Left ventricle myocardium superior (tissue), 1 donor: Measurements from ENCODE around the gene UBR3. TPM values are rescaled to one million over a fixed set of nuclear protein-coding genes. Genes with fewer than 3 reads are reported as not detected.
"Not testable (repeated sequence)": the region's sequence is repeated elsewhere in the genome, so short reads cannot be mapped to it uniquely, and the experiment has no call there.

Experiments used
- ATAC-seq: fragments of 200-7000 bp; cut with Tn5 transposase; one replicate; pipeline ENCODE4 v1.9.1; 2020; ENCODE audit warnings: mild to moderate bottlenecking, moderate library complexity
- DNase-seq: peaks from one replicate; pipeline ENCODE4 v3.0.0-alpha.2; 2020
- intact Hi-C: fragments of 100-400 bp; cut with micrococcal nuclease; formaldehyde crosslinking; loops from one replicate; pipeline ENCODE4 v1.11.0; 2022
- total RNA-seq: library from RNA; stranded (reverse); fragmentation: NEBNext Ultra II Directional; extraction: Animal tissue kit (Norgen Biotek cat#: 25700); gene quantifications from one replicate; pipeline ENCODE4 v1.2.1, GENCODE V29; 2021
- donor health status: DM: no; HTN: yes; CAD: no; lungs with severe emphysema.

Gene UBR3
- total RNA-seq, 1 donor from 2014 or later = 127 TPM

DNA sequence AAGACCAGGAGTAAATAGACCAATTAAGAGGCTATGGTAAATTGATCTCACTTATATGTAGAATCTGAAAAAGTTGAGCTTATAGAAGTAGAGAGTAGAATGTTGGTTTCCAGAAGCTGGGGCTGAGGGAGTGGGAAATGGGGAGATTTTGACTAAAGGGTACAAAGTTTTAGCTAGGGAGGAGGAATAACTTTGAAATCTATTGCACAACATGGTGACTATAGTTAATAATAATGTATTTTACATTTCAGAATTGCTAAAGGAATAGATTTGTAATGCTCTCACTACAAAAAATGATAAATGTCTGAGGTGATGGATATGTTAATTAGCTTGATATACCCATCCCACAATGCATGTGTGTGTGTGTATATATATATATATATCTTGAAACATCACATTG is 82.1 kb downstream of the UBR3 start:
- intact Hi-C loops = no loop called here
- no peak for DNase-seq
- ATAC-seq = no peak

DNA sequence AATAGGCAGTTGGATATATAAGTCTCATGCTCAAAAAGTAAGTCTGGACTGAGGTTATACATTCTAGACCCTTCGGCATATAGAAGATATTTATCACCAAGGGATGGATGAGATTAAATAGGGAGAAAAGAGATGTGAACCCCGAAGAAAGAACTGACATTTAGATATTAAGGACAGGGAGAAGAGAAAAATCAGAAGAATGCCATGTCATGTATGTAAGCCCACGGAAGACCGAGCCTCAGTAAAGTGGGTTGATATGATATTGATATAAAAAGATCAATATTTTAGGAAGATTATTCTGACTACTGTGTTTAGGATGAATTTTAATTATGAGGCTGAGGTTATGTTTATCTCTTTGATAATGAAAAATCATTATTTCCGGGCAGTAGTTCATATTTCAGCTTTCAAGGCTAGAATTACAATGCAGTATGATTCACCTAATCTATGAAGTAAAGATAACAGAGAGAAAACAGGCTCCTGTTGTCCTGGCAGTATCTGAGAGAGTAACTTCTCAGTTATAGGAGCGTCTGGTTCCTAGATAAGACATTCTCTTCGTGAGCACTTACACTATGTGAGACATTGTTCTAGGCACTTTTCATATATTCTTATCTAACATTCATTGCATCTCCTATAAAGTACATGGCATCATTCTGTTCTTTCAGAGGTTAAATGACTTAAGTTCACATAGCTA is 83.0 kb downstream of the UBR3 start:
- intact Hi-C loops = no loop called here
- DNase-seq = no peak
- no peak for ATAC-seq

DNA sequence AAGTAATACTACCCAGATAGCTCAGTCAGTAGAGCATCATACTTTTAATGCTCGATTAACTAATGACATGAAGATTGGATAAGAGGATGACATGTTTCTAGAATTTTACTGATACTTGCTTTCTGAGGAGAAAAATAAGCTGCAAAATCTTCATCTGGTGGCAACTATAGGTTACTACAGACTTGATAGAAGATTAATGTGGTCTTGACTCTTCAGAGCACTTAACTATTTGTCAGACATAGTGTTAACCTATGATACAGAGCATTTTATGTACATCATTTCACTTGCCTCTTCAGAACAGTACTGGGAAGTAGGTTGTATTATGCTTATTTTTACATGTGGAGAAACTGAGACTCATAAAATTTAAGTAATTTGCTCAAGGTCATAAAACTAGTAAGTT is 83.9 kb downstream of the UBR3 start:
- ATAC-seq (no peak), DNase-seq (no peak)
- intact Hi-C loops = no loop called here

DNA sequence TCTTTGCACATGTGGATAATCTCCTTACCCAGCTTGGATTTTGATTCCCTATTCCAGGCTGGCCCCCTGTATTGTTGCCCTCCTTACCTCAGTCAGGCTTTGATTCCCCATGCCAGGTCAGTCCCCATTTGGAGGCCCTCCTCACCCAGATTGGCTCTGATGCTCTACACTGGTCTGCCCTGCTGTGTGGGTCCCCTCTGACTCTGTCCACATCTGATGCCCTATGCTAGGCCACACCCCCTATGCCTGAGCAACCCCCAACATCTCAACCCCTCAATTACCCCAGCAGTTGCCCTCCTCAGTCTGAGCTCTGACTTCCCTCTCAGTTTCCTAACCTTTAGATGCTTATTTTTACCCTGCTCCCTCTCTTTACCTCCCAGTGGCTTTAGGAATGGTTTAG is 89.4 kb downstream of the UBR3 start:
- no peak for ATAC-seq

DNA sequence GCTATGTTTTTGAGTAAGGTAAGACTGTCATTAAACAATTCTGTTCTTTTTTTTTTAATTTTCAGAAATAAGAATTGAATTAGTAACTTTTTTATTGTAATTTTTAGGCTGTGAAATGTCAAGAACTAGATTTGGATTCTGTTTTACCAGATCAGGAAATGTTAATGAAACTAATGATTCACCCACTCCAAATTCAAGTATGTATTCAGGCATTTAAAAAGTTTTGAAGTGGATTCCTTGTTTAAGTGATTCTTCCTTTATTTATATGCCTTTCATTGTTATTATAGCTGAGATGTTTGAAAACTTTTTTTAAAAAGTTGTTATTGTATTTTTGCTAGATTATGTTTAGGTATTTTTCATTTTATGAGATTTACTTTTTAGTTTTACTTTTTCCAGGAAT is 96.7 kb downstream of the UBR3 start:
- intact Hi-C loops = loop anchor here (10.0 kb wide), 1 partner anchor 99 kb away; the partner anchor contains the start of genes METTL5 and UBR3
- ATAC-seq (no peak), DNase-seq (no peak)

More for the DNA sequence above, 89.4 kb downstream of the UBR3 start:
- intact Hi-C loops = no loop called here
- no peak for DNase-seq

DNA sequence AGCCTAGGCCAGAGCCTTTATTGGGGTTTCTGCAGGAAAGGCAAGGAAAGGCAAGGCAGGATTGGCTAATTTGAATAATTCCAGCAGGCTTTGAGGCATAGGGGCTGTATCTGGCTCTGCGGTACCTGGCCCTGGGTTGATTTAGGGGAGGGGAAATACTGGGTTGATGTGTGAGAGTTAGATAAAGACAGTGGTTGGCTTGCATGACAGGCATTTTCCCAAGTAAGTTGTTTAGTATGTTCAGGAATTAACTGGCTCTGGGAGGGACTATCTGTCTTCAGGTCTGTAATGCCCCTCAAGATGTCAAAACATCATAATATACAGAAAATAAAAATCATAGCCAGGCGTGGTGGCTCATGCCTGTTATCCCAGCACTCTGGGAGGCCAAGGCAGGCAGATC is 98.7 kb downstream of the UBR3 start:
- intact Hi-C loops = loop anchor here (10.0 kb wide), 1 partner anchor 101 kb away; the partner anchor contains the start of genes METTL5 and UBR3
- DNase-seq = no peak
- no peak for ATAC-seq

DNA sequence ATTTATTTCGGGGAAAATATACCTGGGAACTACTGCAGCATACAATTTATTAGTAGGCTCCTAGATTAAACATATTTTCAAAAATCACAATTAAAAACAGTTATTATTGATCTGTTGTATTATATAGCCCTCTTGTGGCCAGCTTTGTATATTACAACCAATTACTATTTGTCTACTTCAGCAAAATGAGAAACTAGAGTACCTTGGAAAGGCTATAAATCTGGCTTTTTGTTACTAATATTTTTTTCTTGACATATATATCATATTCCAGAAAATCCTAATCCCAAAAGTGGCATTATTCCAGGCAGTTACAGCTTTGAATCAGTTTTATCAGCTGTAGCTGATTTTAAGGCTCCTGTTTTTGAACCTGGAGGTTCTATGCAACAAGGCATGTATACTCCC is 101.2 kb downstream of the UBR3 start:
- ATAC-seq (no peak), DNase-seq (no peak)
- intact Hi-C loops = loop anchor here (10.0 kb wide), 1 partner anchor 104 kb away; the partner anchor contains the start of genes METTL5 and UBR3

DNA sequence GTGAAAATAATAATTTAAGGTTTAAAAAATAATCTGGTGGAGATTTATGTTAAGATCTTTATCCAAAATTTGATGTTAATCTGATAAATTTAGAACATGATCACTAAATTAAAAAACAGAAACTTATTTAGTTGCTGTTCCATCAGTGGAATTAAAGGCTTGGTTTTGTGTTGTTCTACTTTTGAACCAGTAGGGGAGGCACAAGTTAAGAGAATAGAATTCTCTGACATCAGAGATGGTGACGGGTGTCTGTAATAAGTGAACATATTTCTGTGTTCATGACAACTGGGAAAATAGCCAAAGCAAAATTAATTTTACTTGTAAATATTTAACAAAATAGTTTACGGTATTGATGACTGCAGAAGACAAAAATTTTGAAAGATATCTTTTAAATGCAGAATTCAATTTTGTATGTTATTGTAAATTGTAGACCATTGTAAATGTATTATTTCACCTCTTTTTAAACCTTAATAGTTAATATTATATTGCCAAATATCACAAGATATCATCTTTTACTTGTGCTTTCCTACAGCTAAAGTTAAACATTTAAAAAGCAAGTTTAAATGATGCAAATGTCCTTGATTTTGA is 106.0 kb downstream of the UBR3 start:
- peak; percentile 55 for ATAC-seq
- intact Hi-C loops = no loop called here
- DNase-seq = no peak

DNA sequence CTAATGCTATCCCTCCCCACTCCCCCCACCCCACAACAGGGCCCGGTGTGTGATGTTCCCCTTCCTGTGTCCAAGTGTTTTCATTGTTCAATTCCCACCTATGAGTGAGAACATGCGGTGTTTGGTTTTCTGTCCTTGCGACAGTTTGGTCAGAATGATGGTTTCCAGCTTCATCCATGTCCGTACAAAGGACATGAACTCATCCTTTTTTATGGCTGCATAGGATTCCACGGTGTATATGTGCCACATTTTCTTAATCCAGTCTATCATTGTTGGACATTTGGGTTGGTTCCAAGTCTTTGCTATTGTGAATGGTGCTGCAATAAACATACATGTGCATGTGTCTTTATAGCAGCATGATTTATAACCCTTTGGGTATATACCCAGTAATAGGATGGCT is 109.4 kb downstream of the UBR3 start:
- ATAC-seq, DNase-seq, intact Hi-C loops: not testable (repeated sequence)

DNA sequence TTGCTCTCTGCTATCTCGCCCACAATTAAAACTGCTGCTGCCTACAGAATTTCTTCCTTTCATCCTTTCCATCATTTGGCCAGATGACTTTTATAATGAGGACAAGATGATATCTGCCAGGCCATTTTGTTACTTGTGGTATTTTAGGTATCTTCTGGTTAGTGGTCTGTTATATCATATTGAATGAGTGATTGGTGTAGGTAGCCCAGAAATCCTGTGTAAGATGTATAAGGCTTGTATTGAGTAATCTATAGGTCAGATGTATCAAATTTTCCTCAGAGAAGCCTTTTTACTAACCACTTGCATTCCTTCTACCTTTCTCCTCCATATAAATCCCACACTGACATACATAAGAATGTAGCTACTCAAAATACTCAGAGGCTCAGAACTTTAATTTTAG is 118.3 kb downstream of the UBR3 start:
- DNase-seq (no peak), ATAC-seq (no peak)
- intact Hi-C loops = no loop called here

DNA sequence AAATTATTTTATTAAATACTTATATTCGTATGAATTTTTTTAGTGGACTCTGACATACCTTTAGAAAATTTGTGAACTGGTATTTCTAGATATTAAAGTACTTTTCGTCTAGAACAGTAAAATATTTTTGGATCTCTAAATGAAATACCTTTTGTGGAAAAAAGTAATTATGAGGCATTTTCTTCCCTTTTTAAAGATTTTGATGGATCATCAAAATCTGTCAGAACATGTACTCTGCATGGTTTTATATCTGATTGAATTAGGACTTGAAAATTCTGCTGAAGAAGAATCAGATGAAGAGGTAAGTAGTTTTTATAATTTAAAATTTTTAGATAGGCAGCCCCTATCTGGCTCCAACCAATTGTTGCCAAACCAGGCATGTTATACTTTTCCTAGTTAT is 118.8 kb downstream of the UBR3 start:
- ATAC-seq (no peak), DNase-seq (no peak)
- intact Hi-C loops = no loop called here

DNA sequence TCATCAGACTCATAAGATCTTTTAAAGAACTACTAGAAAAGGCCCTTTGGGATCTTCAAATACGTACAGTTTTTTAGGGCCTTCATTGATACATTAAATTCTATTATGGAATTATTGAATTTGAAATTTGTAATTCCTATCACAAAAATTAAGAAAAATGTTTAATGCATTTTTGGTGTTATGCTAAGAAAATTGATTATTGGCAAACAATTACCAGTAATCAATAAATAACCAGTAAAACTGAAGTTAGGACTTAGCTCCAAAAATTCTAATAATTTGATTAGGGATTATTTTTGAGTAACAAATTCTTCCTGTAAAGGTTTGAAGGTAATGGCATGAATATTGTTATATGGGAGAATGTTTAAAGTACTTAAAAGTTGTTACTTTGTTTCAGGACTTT is 119.3 kb downstream of the UBR3 start:
- DNase-seq (no peak), ATAC-seq (no peak)
- intact Hi-C loops = no loop called here

DNA sequence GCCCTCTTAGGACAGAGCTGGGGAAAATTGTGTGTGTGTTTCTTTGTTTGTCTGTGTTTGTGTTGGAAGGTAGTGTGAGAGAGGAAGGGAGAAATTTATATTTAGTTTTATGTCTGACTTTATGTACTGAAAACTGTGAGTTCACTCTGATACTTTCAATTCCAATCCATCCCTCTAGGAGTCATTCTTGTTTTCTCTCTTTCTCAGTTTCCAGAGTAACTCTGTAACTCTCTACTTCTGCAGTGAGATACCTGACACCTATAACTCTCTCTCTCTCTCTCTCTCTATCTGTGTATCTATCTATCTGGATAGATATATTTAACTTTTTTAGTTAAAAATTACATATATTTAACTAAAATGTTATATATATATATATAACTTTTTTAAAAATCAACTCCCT is 128.7 kb downstream of the UBR3 start:
- ATAC-seq (no peak), DNase-seq (no peak)
- intact Hi-C loops = no loop called here

DNA sequence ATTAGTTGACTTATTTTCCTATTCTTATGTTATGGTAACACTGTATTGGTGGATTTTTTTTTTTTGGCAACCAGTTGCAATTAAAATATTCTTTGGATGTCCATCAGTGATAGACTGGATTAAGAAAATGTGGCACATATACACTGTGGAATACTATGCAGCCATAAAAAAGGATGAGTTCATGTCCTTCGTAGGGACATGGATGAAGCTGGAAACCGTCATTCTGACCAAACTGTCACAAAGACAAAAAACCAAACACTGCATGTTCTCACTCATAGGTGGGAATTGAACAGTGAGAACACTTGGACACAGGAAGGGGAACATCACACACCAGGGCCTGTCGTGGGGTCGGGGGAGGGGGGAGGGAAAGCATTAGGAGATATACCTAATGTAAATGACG is 130.0 kb downstream of the UBR3 start:
- intact Hi-C loops = not testable (repeated sequence)

DNA sequence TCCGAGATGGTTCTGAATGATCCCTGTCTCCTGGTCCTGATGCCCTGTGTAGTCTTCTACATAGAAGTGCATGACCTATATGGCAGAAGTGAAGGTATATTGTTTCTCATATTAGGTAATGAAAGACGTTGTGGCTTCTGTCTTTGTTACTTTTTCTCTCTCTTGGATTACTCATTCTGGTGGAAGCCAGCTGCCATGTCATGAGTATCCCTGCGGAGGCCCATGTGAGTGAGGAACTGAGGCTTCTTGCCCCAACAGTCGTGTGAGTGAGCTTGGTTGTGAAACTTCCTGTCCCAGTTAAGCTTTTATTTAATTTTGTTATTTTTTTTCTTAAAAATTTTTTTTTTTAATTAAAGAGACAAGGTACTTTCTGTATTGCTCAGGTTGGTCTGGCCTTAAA is 134.7 kb downstream of the UBR3 start:
- intact Hi-C loops = no loop called here
- DNase-seq (no peak), ATAC-seq (no peak)

More for the DNA sequence above, 130.0 kb downstream of the UBR3 start:
- not testable (repeated sequence) for ATAC-seq, DNase-seq

DNA sequence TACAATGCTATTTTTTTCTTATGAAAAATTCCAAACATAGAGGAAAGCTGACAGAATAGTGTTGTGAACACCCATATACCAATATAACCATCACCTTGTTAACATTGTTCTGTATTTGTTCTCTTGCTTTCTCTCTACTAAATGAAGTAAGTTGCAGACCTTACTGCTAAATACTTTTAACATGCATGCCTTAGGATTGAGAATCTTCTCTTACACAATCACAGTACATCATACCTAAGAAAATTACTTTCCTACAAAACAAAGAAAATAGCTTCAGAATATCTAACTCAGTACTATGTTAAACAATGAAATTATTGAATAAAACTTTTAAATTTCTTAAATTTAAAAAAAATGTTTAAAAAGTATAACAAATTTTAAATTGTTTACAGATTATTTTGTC is 136.5 kb downstream of the UBR3 start:
- DNase-seq = no peak
- intact Hi-C loops = no loop called here
- no peak for ATAC-seq

DNA sequence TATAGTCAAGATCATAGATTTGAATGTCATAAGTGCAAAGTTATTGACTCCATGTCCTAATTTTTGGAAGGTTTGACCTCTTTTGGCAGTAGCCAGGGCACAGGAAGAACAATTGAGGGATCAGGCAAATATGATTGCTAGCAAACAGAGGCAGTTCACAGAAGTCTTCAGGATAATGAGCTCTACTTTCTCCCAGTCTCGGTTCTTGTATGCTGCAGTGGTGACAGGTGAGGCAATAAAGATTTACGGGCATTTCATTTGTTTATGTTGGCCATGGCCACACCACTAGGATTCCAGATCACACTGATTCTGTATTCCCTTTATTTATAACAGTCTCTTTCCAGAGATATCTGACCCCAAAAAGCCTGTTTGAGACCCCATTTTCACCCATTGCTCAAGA is 137.5 kb downstream of the UBR3 start:
- no peak for ATAC-seq
- DNase-seq = no peak
- intact Hi-C loops = no loop called here

DNA sequence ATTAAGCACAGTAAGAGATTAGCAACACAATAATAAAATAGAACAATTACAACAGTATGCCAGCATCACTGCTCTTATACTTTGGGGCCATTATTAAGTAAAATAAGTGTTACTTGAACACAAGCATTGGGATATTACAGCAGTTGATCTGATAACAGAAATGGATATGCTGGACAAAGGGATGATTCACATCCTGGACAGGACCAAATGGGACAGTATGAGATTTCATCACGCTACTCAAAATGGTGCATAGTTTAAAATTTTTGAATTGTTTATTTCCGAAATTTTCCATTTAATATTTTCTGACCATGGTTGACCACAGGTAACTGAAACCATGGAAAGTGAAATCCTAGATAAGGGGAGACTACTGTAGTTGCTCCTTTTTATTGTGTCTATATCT is 138.2 kb downstream of the UBR3 start:
- intact Hi-C loops = no loop called here
- no peak for ATAC-seq
- DNase-seq = no peak

DNA sequence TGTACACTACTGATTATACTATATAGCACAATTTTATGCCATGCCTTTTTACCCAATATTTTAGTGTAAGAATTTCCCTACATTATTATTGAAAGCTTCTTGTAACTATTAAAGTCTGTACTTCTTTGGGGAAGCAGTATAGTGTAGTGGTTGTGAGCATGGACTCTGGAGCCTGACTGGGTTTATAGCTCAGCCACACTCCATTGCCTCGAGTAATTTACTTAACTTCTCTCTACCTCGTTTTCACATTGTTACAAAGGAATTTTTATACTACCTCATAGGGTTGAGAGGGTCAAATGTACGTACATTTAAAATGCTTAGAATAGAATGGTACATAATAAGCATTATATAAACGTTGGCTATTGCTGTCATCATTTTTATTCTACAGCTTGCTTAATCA is 139.2 kb downstream of the UBR3 start:
- ATAC-seq (no peak), DNase-seq (no peak)
- intact Hi-C loops = no loop called here

DNA sequence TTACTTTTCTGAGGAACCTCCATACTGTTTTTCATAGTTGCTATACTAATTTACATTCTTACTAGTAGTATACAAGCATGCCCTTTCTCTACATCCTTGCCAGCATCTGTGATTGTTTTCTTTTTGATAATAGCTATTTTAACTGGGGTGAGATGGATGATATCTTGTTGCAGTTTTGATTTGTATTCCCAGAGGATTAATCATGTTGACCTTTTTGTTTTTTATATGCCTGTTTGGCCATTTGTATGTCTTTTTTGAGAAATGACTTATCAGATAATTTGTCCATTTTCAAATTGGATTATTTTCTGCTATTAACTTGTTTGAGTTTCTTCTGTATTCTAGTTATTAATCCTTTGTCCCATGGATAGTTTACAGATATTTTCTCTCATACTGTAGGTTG is 141.5 kb downstream of the UBR3 start:
- intact Hi-C loops = no loop called here
- ATAC-seq (no peak), DNase-seq (no peak)

DNA sequence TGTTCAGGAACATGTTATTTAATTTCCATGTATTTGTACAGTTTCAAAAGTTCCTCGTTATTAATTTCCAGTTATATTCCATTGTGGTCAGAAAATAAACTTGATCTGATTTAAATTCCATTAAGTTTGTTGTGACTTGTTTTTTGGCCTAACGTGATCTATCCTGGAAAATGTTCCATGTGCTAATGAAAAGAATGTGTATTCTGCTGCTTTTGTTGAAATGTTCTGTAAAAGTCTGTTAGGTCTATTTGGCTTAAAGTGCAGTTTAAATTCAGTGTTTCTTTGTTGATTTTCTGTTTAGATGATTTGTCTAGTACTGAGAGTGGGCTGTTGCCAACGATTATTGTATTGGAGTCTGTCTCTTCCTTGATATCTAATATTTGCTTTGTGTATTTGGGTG is 148.0 kb downstream of the UBR3 start:
- no peak for ATAC-seq

More for the DNA sequence above, 148.0 kb downstream of the UBR3 start:
- intact Hi-C loops = no loop called here
- DNase-seq = no peak
